ENCODE measurements around the gene DPYSL5.

- TF ChIP-seq EZH2phosphoT487 (IDR thresholded peaks at IDR 0.05; ENCODE audit: low read depth, severe bottlenecking, unreplicated experiment), result no peak
- TF ChIP-seq CTCF (IDR thresholded peaks at IDR 0.05; ENCODE audit: poor library complexity), result no peak
- TF ChIP-seq EZH2 (IDR thresholded peaks at IDR 0.05; ENCODE audit: borderline replicate concordance), result no peak
Observed at GRCh38 chr2:26916128-26916692, 68.3 kb downstream of the DPYSL5 start.
